HepG2 (cell line): Measurements from ENCODE around the gene PDE9A. TPM values are rescaled to one million over a fixed set of nuclear protein-coding genes. Genes with fewer than 3 reads are reported as not detected.

Source experiments
- ATAC-seq: fragments of 200-7000 bp; cut with Tn5 transposase; 3 replicates; pipeline ENCODE4 v1.9.1; 2020; ENCODE audit warnings: mild to moderate bottlenecking, moderate library complexity
- BruUV-seq: library from RNA; stranded (reverse); fragments of 400-500 nt; replicated peaks from 2 replicates; lab custom pipeline; 2021; lab: Mats Ljungman, UMichigan
- CTCF ChIA-PET: fragments of 300-600 bp; formaldehyde crosslinking; extraction: SDS; loops from one replicate; lab custom pipeline; 2021; ENCODE audit warnings: low total read pairs, inconsistent platforms, low intra/inter-chr PET ratio; lab: Yijun Ruan, JAX
- POLR2A ChIA-PET: fragments of 350-600 bp; sonication (Branson Sonifier 250); formaldehyde crosslinking; loops from one replicate; lab custom pipeline; 2020; ENCODE audit warnings: antibody characterized with exemption, inconsistent platforms; lab: Yijun Ruan, JAX
- DNase-seq: peaks from one replicate; pipeline ENCODE4 v3.0.0-alpha.2; 2015; ENCODE audit warnings: low spot score
- FAIRE-seq: peaks from 3 replicates; lab custom pipeline; 2011; peaks lifted over from hg19 to GRCh38; lab: Jason Lieb, UNC
- H2AFZ ChIP-seq: one replicate; pipeline ENCODE4 v1.6.1; 2011; ENCODE audit warnings: low read length, inconsistent platforms
- H3K27ac ChIP-seq: fragments of 300-600 bp; 3 replicates; pipeline ENCODE4 v1.8.0; 2011; ENCODE audit warnings: mixed run types, mild to moderate bottlenecking, mixed read lengths, low read length, inconsistent platforms; ENCODE audit not compliant: insufficient read depth; ENCODE audit errors: extremely low read length
- H3K27me3 ChIP-seq, 2 experiments: fragments of 200-600 bp in 1 of 2; 2 replicates in 1 of 2; 3 replicates in 1 of 2; pipeline versions ENCODE4 v1.6.0 to v1.8.0; 2011; ENCODE audit warnings: low read length in 2 of 2, mild to moderate bottlenecking in 2 of 2, moderate library complexity in 2 of 2, inconsistent platforms in 1 of 2; ENCODE audit not compliant: insufficient read depth in 2 of 2, control insufficient read depth in 1 of 2
- H3K36me3 ChIP-seq, 2 experiments: fragments of 200-600 bp in 1 of 2; replicated peaks in 1 of 2; 2 replicates in 1 of 2; 3 replicates in 1 of 2; pipeline versions ENCODE4 v1.5.1 to v1.8.0; 2011; ENCODE audit warnings: low read length in 2 of 2, inconsistent platforms in 1 of 2; ENCODE audit not compliant: insufficient read depth in 2 of 2, control insufficient read depth in 1 of 2
- H3K4me1 ChIP-seq: 2 replicates; pipeline ENCODE4 v1.5.1; 2012; ENCODE audit warnings: low read length, inconsistent platforms; ENCODE audit not compliant: insufficient read depth
- H3K4me2 ChIP-seq: 2 replicates; pipeline ENCODE4 v1.6.0; 2011; ENCODE audit warnings: low read depth, low read length, inconsistent platforms
- H3K4me3 ChIP-seq, 3 experiments: fragments of 200-600 bp in 1 of 3; sonication (generic), shearing (Covaris generic) in 1 of 3; replicated peaks in 1 of 3; 2 replicates each; pipeline ENCODE4 v1.5.1; 2011 to 2016; ENCODE audit warnings: low read length in 3 of 3, inconsistent platforms in 2 of 3, low read depth in 2 of 3, mild to moderate bottlenecking in 2 of 3, control low read depth in 1 of 3, mixed read lengths in 1 of 3; ENCODE audit not compliant: insufficient read depth in 1 of 3
- H3K79me2 ChIP-seq: one replicate; pipeline ENCODE4 v1.6.1; 2011; ENCODE audit warnings: low read length, inconsistent platforms; ENCODE audit not compliant: insufficient read depth
- H3K9ac ChIP-seq: 2 replicates; pipeline ENCODE4 v1.6.0; 2011; ENCODE audit warnings: mild to moderate bottlenecking, low read depth, low read length, inconsistent platforms; ENCODE audit not compliant: insufficient read depth
- H3K9me3 ChIP-seq: 2 replicates; pipeline ENCODE4 v1.5.1; 2012; ENCODE audit warnings: mild to moderate bottlenecking, low read length
- H4K20me1 ChIP-seq: 2 replicates; pipeline ENCODE4 v1.6.0; 2011; ENCODE audit warnings: inconsistent platforms, mild to moderate bottlenecking, low read length, moderate library complexity; ENCODE audit not compliant: insufficient read depth
- AGO1 ChIP-seq: fragments of 200-400 bp; formaldehyde crosslinking; IDR thresholded peaks from 2 replicates; pipeline ENCODE4 v1.6.1; 2017; ENCODE audit warnings: mild to moderate bottlenecking, low read depth, low read length, moderate library complexity; ENCODE audit not compliant: poor library complexity, severe bottlenecking
- EHMT2 ChIP-seq: fragments of 200-600 bp; sonication (generic); IDR thresholded peaks from 2 replicates; pipeline ENCODE4 v1.7.0; 2017; ENCODE audit warnings: antibody characterized with exemption, low read depth, low read length, borderline replicate concordance
- NKX3-1 ChIP-seq: sonication (generic); formaldehyde crosslinking; IDR thresholded peaks from 2 replicates; pipeline ENCODE4 v1.5.0; 2020; ENCODE audit warnings: missing genetic modification reagents
- POLR2AphosphoS5 ChIP-seq: IDR thresholded peaks from 2 replicates; pipeline ENCODE4 v1.6.1; 2012; ENCODE audit warnings: low read depth, low read length
- ZNF3 ChIP-seq: IDR thresholded peaks from 2 replicates; pipeline ENCODE4 v1.7.0; 2017; ENCODE audit warnings: inconsistent platforms
- ZNF484 ChIP-seq: sonication (generic); formaldehyde crosslinking; IDR thresholded peaks from 2 replicates; pipeline ENCODE4 v1.5.1; 2020; ENCODE audit warnings: mild to moderate bottlenecking, low read depth, missing genetic modification reagents, borderline replicate concordance
- ZNF7 ChIP-seq: IDR thresholded peaks from 2 replicates; pipeline ENCODE4 v1.6.1; 2016; ENCODE audit warnings: missing biosample characterization, missing genetic modification reagents
- WGBS: methylation state at CpG from one replicate; pipeline ENCODE4 v1.1.6; 2017; ENCODE audit warnings: low lambda C conversion rate; 5-methylcytosine and 5-hydroxymethylcytosine counted together
- in situ Hi-C: cut with HindIII; loops from 2 replicates; pipeline ENCODE4 v1.10.0; 2017; ENCODE audit warnings: low pct_unique_long_range_greater_than_20kb; ENCODE audit not compliant: extremely low pct_ligation_motif_present
- intact Hi-C: fragments of 100-400 bp; cut with micrococcal nuclease; formaldehyde crosslinking; loops from one replicate; pipeline ENCODE4 v1.10.0; 2022; ENCODE audit not compliant: unreplicated experiment
- polyA plus RNA-seq, 8 experiments: library from polyadenylated mRNA; depleted of rRNA in 3 of 8; stranded (reverse) in 7 of 8; unstranded in 1 of 8; fragments of >200 nt; fragmentation: Illumina TruSeq in 4 of 8; extraction: Trizol in 4 of 8; gene quantifications; 2 replicates each; pipeline versions ENCODE4 v1.2.1 to v1.2.3, GENCODE V29; 2011 to 2016; ENCODE audit warnings: low read depth in 4 of 8, missing spikeins in 1 of 8, mixed read lengths in 1 of 8; ENCODE audit not compliant: insufficient read depth in 1 of 8
- total RNA-seq, 5 experiments: library from RNA; depleted of rRNA; stranded (reverse); fragments of >200 nt; fragmentation: Illumina TruSeq; extraction: Trizol; gene quantifications; 2 replicates each; pipeline ENCODE4 v1.2.3, GENCODE V29; 2016; ENCODE audit warnings: low read depth in 1 of 5
- TF ChIP-seq, protein P1 (sequence below): sonication (generic); formaldehyde crosslinking; IDR thresholded peaks from 2 replicates; pipeline ENCODE4 v1.4.0; 2020; ENCODE audit warnings: missing genetic modification reagents
- TF ChIP-seq, protein P2 (sequence below): sonication (generic); formaldehyde crosslinking; IDR thresholded peaks from 2 replicates; pipeline ENCODE4 v1.4.0; 2020; ENCODE audit warnings: mild to moderate bottlenecking, missing genetic modification reagents
- TF ChIP-seq, protein P3 (sequence below): sonication (generic); formaldehyde crosslinking; IDR thresholded peaks from 2 replicates; pipeline ENCODE4 v1.8.0; 2022; ENCODE audit warnings: mild to moderate bottlenecking, missing genetic modification reagents, borderline replicate concordance

Gene PDE9A
- total and polyA plus RNA-seq, 2 of the 13 experiments (the other 11 are each of a cell fraction or from before 2014, with no cell fraction given) = 4.6 to 19.7 TPM

DNA sequence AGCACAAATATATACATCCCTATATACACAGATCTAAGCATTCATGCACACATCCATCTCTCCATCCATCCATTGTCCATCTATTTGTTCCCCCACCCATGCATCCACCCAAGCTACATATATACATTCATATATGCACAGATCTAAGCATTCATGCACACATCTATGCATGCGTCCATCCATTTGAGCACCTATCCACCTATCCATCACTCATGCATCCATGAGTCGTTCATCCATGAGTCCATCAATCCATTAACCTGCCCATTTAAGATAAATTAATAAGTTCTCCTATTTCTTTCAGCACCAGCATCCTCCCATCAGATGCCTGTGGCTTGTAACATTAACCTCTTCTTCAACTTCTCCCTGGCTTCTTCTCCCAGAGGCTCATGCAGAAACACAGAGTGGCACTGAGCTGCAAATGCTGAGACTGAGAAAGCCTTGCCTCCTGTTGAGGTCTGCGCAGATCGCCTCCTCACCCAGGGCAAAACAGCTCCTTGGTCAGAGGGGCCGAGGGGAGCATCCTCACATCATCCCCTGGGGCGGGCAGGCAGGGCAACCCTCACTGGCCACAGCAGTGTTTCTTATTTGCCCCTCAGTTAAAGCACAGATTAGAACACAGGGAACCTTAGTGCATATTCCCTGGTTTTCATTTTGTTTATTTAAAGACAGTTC, 17.4 kb upstream of the PDE9A start:
- Histone ChIP-seq H3K4me3 (no peak overlapping the region), H3K27me3 (peaks cover 2 to 31% of the 10 kb centered on the region in 2 experiments; a peak in 4 of 5 replicates), H2AFZ (no peak overlapping the region), H3K4me1 (peaks cover 29% of the 10 kb centered on the region), H3K9me3 (no peaks in the 10 kb centered on the region), H3K9ac (no peak overlapping the region), H3K4me2 (no peak overlapping the region), H3K79me2 (no peaks in the 10 kb centered on the region), H3K36me3 (no peaks in the 10 kb centered on the region), H3K27ac (no peak overlapping the region), H4K20me1 (no peaks in the 10 kb centered on the region)
- no peak for FAIRE-seq
- POLR2A ChIA-PET = no interaction called here
- no peak for ATAC-seq
- TF ChIP-seq EHMT2 (no peak), AGO1 (no peak), ZNF484 (no peak), POLR2AphosphoS5 (no peak), NKX3-1 (CRISPR knock-in tag) (no peak), ZNF3 (no peak), ZNF7 (no peak)
- TF ChIP-seq, protein P1, sequence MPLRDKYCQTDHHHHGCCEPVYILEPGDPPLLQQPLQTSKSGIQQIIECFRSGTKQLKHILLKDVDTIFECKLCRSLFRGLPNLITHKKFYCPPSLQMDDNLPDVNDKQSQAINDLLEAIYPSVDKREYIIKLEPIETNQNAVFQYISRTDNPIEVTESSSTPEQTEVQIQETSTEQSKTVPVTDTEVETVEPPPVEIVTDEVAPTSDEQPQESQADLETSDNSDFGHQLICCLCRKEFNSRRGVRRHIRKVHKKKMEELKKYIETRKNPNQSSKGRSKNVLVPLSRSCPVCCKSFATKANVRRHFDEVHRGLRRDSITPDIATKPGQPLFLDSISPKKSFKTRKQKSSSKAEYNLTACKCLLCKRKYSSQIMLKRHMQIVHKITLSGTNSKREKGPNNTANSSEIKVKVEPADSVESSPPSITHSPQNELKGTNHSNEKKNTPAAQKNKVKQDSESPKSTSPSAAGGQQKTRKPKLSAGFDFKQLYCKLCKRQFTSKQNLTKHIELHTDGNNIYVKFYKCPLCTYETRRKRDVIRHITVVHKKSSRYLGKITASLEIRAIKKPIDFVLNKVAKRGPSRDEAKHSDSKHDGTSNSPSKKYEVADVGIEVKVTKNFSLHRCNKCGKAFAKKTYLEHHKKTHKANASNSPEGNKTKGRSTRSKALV (CRISPR knock-in tag) = no peak
- TF ChIP-seq, protein P2, sequence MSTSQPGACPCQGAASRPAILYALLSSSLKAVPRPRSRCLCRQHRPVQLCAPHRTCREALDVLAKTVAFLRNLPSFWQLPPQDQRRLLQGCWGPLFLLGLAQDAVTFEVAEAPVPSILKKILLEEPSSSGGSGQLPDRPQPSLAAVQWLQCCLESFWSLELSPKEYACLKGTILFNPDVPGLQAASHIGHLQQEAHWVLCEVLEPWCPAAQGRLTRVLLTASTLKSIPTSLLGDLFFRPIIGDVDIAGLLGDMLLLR = no peak
- TF ChIP-seq, protein P3, sequence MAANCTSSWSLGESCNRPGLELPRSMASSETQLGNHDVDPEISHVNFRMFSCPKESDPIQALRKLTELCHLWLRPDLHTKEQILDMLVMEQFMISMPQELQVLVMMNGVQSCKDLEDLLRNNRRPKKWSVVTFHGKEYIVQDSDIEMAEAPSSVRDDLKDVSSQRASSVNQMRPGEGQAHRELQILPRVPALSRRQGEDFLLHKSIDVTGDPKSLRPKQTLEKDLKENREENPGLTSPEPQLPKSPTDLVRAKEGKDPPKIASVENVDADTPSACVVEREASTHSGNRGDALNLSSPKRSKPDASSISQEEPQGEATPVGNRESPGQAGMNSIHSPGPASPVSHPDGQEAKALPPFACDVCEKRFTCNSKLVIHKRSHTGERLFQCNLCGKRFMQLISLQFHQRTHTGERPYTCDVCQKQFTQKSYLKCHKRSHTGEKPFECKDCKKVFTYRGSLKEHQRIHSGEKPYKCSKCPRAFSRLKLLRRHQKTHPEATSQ = no peak
- CTCF ChIA-PET = no interaction called here
- intact Hi-C loops (no loop called here), in situ Hi-C loops (no loop called here)
- WGBS = 46% methylated on average over 5 of the region's 6 CpGs
- no TSS peak for BruUV-seq
- no peak for DNase-seq
